SU-DHL-6 (cell line): ENCODE results near the gene ZNF513.

ENCODE experiments used
- EZH2phosphoT487 ChIP-seq: fragments of 200-600 bp; sonication (generic), shearing (Covaris generic); conservative IDR thresholded peaks from 2 replicates; pipeline ENCODE4 v1.6.1; 2018; ENCODE audit warnings: mild to moderate bottlenecking, antibody characterized with exemption, low read length, moderate library complexity, mixed read lengths
- TF ChIP-seq, protein P1 (sequence below): fragments of 200-600 bp; sonication (generic); IDR thresholded peaks from one replicate; pipeline ENCODE4 v1.5.1; 2017; ENCODE audit warnings: antibody characterized with exemption, mild to moderate bottlenecking, low read length, moderate library complexity; ENCODE audit not compliant: insufficient read depth, poor library complexity, severe bottlenecking

DNA sequence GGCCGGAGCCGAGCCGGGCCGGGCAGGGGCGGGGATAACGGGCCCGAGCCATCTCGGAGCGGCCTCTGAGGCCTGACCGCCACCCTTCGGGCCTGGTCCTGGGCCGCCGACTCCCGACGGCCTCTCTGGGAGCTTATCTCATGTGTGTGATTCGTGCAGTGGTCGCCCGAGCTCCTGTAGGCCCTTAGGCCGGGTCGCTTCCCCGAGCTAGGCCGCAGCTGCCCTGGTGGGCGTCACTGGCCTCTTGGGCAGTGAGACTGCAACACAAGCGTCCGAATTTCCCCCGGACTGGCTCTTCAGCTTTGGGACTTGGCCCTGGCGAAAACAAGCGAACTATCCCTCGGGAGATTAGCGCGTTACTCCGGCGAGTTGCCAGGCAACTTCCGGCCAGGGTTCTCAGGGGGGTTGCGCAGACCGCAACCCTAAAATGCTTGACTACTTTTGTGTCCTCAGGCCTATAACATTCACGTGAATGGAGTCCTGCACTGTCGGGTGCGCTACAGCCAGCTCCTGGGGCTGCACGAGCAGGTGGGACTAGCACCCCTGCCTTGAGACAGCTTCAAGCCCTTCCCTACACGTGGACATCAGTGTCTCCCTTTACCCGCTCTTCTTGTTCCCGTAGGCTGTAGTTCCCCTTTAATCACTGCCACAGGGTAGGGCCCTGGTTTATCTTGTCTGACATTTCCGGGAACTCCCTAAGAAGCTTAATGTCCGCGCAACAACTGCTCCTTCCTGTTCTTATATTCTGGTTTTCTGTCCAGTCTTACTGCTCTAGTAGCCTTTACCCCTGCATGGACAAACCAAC lies 9.5 kb downstream of the ZNF513 start:
- TF ChIP-seq, protein P1, sequence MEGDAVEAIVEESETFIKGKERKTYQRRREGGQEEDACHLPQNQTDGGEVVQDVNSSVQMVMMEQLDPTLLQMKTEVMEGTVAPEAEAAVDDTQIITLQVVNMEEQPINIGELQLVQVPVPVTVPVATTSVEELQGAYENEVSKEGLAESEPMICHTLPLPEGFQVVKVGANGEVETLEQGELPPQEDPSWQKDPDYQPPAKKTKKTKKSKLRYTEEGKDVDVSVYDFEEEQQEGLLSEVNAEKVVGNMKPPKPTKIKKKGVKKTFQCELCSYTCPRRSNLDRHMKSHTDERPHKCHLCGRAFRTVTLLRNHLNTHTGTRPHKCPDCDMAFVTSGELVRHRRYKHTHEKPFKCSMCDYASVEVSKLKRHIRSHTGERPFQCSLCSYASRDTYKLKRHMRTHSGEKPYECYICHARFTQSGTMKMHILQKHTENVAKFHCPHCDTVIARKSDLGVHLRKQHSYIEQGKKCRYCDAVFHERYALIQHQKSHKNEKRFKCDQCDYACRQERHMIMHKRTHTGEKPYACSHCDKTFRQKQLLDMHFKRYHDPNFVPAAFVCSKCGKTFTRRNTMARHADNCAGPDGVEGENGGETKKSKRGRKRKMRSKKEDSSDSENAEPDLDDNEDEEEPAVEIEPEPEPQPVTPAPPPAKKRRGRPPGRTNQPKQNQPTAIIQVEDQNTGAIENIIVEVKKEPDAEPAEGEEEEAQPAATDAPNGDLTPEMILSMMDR: no peak
- no peak for TF ChIP-seq EZH2phosphoT487
